NCI-H82 (cell line): ENCODE results near the gene ARMC9.
"Not testable (repeated sequence)": the region's sequence is repeated elsewhere in the genome, so short reads cannot be mapped to it uniquely, and the experiment has no call there.

Source experiments
- DNase-seq: peaks from one replicate; lab custom pipeline; 2025; lab: John Stamatoyannopoulos, UW

ARMC9 gene

DNA sequence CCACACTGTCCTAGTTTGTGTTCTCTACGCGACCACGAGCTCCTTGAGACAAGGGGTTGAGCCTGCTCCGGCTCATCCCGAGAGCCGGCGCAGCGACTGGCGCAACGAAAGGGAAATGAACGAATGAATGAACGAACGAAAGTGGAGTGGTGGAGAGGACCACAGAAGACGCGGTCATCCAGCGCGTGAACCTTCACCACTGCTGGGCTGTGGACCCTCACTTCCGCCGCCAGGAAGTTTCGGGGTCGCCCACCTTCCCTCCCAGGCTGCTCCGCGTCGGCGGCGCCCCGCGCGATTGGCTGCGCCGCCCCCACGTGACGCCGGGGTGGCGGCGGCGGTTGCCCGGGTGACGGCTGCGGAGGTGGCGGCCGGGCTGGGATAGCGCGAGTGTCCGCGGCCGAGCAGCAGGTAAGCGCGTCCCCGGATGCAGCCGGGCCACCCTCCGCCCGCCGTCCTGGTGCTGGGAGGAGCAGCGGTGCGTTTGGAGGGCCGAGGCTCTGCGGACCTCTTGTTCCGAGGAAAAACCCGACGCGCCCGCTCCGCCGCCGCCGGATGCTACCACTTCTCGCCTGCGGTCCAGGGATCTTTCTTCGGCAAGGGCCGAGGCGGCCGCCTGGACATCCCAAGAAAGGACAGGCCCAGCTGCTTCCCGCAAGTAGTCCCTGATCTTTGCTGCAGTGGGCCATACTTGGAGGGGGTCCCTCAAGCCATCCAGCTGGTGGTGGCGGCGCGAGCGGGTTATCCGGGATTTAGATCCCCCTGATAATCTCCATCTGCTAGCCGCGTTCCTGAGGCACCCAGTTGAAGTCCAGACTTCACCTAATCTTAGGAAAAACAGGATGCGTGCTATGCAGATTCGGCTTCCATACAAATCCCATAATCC, at the start of gene ARMC9:
TSS of gene ARMC9 (plus strand) at position 341 of the 883 bp plus-strand sequence. CDS start 7,608 bp downstream, outside the sequence.
- peak; percentile 95 for DNase-seq

GRCh38 chr2:231152800-231153557, 45.5 kb upstream of the ARMC9 start:
- DNase-seq: no peak

DNA sequence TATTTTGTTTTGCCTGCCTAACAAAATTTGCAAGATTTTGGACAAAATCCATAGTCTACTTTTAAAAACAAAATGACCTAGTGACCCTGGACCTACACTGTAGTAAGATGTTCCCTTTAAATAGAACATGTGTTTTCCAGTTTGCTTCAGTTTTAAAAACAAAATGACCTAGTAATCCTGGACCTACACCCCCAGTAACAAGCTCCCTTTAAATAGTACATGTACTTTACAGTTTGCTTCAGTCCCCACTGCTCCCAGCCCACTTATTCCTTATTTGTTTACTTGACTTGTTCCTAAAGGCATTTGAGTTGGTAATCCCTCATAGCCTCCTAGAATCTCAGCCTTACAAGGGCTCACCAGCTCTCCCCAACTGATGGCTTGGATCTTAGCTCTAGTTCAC, 39.1 kb upstream of the ARMC9 start:
- DNase-seq: no peak

- DNase-seq: no peak
Observed at GRCh38 chr2:231160701-231161100, 37.7 kb upstream of the ARMC9 start.

DNA sequence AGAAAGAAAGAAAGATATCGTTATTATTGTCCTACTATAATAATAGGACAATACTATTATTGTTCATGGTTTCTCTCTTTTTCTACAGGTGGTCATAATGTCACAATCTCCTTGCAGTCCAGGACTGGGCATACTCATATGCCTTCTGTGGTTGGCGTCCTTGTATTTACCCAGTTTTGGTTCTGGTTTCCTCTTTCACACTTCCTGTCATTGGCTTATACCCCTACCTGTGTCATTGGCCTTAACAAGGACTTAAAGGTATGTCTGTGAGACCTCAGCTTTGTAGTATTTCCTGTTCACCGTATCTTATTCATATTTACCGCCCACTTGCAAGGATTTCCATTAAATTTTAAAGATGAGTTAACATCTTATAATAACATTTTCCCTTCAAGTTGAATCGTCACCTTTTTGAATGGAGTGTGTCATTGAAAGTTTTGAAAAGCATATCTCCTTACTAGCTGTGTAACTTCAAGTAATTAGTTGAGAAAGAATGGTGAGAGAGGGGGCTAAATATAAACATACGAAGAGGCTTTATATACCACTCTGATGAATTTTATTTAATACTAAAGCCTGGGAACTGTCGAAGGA, 37.1 kb upstream of the ARMC9 start:
- DNase-seq: no peak

- DNase-seq: no peak
Observed at GRCh38 chr2:231161877-231162329, 36.5 kb upstream of the ARMC9 start.

GRCh38 chr2:231163011-231163410, 35.4 kb upstream of the ARMC9 start:
- no peak for DNase-seq

- no peak for DNase-seq
Observed at GRCh38 chr2:231163414-231164095, 34.9 kb upstream of the ARMC9 start.

DNA sequence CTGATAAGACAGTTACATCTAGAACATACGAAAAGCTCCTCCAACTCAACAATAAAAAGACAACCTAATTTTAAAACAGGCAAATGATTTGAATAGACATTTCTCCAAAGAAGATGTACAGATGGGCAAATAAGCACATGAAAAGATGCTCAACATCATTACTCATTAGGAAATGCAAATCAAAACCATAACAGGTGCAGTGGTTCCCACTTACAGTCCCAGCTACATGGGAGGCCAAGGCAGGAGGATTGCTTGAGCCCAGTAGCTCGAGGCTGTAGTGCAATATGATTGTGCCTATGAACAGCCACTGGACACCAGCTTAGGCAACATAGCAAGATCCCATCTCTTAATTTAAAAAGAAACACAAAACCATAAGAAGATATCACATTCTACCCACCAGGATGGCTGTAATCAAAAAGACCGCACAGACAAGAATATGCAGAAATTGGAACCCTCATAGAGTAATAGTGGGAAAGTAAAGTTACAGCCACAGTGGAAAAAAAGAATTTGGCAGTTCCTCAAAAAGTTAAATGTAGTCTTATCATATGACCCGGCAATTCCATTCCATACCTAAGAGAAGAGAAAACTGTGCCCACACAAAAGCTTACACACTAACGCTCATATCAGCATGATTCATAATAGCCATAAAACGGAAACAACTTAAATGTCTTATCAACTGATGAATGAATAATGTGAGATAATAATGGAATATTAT, 30.5 kb upstream of the ARMC9 start:
- DNase-seq: no peak

GRCh38 chr2:231168460-231169139, 29.8 kb upstream of the ARMC9 start:
- no peak for DNase-seq

DNA sequence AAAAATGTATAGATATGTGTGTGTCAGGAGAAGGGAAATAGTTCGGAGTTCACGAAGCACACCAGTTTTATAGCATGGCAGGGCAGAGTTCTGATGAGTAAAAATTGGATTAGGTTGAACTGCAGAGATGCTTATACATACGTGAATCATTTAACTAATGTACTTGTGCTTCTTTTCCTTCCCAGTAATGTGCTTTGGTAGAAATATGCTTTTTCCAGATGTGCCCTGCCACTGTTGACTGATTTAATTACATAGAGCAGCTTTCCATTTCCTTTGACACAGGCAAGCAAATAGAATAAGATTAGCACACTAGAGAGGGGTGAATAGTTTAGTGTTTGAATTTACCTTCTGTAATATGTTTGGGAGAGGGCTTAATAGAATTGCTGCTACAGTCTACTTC, 28.9 kb upstream of the ARMC9 start:
- no peak for DNase-seq

- DNase-seq: no peak
Observed at GRCh38 chr2:231170055-231170454, 28.4 kb upstream of the ARMC9 start.

GRCh38 chr2:231172025-231172424, 26.4 kb upstream of the ARMC9 start:
- DNase-seq: no peak

- DNase-seq: no peak
Observed at GRCh38 chr2:231174211-231174651, 24.2 kb upstream of the ARMC9 start.

DNA sequence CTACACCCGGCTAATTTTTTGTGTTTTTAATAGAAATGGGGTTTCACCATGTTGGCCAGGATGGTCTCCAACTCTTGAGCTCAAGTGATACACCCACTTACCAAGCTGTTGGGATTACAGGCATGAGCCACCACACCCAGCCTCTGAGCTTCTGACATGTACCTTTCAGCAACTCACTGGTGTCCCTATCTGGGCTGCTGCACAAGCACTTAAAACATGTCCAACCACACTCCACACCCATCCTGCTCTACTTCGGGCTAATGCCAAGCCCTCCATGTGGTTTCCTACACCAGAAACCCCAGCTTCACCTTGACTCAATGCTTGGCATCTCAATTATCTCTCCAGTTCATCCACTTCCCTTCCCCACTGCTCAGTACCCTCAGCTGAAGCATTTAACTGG, 22.4 kb upstream of the ARMC9 start:
- DNase-seq: no peak

DNA sequence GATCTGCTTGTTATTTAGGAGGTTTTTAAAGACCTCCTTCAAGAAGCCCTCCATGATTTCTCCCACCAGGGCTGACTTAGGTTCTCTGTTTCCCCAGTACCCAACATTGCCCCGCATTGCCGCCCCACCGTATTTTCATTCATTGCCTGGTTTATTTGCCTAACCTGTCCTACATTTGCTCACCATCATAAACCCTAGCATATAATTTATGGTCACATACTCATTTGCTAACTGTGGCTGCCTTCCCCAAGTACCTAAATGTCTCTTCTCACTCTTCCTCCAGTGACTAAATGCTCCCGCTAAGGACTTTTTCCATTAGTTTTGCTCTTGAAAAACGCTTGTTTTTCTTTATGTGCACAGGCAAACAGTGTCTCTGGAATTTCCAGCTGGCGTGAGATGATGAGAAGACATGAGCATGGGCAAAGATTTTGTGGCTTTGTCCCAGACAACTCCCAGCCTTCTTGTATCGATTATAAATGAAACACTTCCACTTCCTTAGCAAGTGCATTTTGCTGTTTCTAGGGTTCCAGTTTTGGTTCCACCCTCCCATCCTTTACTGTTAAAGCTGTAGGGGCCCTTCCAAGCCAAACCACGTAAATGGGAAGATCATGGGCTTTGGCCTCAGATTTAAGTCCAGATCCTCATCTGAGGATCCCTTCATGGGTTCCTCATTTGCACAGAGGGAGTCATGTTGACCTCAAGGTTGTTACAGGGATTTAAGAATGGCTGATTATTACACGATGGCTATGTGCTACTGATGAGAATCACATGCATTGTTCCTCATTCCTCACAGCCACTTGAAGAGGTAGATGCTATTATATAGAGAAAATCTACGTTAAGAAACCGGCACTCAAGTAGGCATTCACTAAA, 21.0 kb upstream of the ARMC9 start:
- DNase-seq: no peak

DNA sequence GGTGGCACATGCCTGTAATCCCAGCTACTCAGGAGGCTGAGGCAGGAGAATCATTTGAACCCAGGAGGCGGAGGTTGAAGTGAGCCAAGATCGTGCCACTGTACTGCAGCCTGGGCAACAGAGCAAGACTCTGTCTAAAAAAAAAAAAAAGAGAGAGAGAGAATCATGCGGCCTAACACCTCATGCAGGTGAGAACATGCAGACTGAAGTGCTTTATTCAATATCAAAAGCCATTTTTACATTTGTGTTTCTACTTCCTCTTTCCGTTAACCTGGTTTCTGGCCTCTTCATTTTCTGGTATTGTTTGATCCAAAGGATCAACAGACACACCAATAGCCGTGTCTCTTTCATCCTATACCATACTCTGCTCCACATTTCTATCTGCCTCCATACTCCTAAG, 19.6 kb upstream of the ARMC9 start:
- DNase-seq: not testable (repeated sequence)

DNA sequence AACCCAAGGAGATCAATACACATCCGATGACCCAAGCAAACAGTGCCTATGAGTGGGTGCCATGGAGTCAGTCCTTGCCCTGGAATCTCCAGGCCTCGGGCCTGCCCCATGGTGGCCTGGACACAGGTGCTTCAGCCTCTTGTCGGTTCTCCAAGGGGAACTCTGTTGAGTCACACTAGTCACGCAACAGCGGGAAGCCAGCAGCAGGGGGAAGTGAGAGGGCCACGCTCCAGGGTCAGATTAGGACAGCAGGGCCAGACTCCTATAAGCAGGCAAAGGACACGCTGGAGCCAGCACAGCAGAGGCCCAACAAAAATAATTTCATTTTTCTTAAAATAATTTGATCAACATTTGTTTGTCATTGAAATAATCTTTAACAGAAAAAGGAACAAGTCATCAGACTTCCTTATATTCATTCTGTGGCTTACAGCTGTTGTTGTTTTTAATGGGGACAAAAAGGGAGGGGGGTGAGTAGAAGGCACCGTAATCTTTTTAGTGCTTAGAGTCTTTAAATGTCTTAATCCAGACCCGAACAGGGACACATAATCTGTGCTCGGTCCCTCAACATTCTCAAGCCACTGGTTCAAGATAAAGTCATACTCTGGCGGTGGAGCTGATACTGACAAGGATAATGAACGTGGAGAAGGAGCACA, 16.4 kb upstream of the ARMC9 start:
- peak; percentile 93 for DNase-seq

DNA sequence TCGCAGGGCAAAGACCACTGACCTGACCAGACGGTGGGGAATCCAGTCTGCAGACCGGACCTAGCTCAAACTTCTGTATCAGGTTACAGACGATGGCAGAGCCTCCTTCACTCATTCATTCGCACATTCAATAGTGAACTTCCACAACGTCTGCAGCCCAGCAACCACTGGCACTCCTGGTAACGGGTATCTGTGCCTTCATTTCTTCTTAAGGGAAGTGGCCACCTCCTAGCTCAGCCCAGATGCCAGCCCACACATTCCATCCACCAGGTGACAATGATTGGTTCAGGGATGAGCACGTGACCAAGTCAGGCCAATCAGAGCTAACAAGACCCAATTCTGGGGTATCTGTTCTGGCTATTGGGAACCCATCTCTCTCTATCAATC, 15.9 kb upstream of the ARMC9 start:
- peak; percentile 78 for DNase-seq
